Activated CD4-positive, alpha-beta T cell treated with anti-CD3 and anti-CD28 coated beads for 48 hours (primary cell): ENCODE data around the gene LCE5A.
"Not testable (repeated sequence)": the region's sequence is repeated elsewhere in the genome, so short reads cannot be mapped to it uniquely, and the experiment has no call there.

Source experiments
- DNase-seq: peaks from one replicate; pipeline ENCODE4 v3.0.0-alpha.2; 2020

Gene LCE5A

DNA sequence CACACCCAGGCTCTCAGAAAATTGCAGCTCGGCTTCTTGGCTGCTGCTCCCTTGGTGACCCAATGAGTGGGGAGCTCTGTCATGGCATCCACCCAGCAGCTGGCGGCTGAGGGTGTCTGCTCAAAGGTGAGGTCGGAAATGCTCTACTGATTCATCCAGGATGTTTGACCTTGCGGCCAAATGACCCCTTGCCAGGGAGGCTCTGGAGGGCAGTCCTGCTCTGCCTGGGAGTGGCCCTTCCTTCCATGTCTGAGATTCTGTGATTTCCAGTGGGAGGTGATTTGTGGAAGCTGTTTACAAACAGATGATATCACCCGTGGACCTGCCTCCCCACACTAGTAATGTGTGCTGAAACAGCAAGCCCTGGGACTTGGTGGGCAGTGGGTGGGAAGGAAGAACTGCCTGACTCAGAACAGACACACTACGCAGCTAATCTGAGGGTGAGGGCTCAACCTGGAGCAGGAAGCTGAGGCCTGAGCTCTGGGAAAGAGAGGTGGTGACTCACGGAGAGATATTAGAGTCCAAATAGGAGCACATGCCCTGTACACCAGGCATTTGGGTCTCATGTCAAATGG lies 6.7 kb downstream of the LCE5A start:
- DNase-seq, result no peak

DNA sequence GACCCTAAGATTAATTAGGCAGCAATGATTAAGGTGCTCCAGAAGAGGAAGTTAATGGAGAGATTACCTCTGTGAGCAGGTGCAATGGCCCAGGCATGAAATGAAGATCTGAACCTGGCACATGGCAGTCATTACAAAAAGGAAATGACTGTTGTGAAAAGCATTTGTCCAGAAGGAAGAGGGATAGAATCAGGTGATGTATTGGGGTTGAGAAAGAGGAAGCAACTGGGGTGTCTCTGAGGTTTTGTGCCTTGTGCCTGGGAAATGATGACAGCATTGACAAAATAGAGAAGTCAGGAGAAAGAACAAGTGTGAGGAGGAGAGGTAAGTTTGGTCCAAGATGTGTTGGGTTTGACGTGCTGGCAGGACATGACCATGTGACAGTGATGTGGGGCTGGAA lies 9.2 kb downstream of the LCE5A start:
- DNase-seq, result no peak

DNA sequence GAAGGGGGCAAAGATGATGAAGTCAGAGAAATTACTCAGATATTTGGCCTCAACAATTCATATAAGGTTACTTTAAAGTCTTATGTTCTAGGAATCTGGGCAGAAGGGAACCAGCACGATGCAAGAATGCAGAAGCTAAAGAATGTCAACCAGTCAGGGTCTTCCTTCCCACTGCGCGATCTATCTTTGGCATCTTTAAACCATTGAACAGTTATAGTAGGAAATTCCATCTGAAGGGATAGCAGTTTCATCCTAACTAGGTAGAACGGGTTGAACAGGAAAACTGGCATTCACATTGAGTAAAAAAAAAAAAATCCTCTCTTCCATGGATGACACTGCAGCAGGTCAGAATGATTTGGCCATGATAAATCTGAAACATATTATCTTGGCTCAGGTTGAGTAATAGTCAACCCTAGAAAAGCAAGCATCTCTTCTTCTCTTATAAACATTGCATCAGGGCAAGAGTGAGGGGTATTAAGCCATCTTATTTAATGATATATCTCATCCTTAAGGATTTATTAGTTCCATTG lies 10.0 kb downstream of the LCE5A start:
- no peak for DNase-seq

DNA sequence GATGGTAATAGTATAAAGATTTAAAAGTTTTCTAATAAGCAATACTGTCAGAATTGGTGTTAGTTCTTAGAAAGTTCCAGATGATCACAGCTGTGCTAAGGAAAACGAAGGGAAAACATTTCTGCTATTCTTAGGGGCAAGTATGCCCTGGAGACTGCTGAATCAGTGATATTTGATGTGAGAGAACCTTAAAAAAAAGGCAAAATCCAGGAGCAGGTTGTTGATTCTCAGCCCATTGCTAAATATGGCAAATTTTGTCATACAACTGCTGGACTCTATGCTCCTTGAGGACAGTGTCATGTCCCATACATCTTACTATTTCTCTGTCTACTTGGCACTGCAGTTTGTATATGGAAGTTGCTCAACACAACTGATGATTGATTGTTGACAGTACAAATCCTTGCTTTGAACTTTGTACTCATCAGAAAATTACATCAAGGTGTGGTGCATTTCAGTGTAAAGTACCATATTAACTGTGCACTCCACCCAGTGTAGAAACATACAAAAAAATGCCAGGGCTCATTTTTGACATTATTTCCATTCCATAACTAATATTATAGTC lies 14.6 kb downstream of the LCE5A start:
- no peak for DNase-seq

DNA sequence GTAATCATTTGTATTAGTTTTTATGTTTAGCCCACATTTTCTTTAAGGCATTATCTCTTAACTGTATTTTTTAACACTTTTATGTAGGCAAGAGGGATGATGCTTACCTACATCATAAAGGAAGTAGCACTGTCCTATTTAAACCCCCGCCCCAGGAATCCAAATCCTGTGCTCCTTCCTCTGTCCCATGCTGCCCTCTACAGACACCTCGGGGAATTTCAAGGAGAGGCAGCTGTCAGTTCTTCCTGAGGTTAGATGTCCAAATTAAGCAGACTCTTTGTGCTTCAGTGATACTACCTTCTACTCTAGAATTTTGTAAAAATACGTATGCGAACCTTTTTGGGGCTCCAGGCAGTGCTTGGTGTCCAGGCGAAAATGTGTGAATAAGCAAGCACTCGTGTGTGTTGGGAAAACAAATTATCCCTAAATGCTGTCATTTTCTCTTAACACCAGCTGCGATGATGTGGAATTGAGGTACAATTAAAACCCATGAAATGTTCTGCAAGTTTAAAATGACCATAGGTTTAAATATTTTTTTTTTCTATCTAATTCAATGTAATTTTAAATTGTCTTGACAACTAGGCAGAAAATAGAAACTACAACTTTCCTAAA lies 22.8 kb downstream of the LCE5A start:
- DNase-seq, result peak; percentile 64

DNA sequence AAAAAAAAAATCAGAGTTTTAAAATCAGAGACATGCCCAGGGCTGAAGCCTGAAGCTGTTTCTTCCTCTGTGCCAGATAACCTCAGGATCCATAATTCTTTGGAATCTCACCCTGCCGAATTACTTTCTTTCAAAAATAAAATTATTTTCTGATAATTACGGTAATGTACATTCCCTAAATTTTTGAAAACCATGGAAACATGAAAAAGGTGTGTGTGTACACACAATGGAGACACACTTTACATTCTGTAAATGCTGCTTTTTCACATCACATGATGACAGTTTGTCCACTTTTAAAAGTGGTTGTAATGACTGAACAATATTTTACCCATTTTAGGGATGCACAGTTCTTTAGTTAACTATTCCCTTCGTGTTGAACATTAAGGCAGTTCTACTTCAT lies 25.2 kb downstream of the LCE5A start:
- DNase-seq, result no peak

DNA sequence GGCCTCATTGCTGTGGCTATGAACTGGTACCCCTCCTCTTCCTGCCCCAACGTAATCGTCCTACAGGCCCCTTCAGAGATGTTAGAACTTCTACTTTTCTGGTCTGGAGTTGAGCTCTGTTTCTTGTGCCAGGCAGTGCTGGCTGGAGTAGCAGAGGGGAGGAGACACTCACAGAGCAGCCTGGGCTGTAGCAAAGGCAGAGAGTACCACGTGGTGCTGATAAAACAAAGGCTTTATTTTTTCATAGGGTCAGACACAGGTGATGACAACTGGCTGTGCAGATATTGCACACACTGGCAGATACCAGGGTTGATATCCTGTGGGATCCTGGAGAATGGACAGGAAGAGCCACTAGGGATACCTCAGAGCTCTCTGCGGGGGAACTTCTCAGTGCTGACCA lies 26.9 kb downstream of the LCE5A start:
- no peak for DNase-seq

DNA sequence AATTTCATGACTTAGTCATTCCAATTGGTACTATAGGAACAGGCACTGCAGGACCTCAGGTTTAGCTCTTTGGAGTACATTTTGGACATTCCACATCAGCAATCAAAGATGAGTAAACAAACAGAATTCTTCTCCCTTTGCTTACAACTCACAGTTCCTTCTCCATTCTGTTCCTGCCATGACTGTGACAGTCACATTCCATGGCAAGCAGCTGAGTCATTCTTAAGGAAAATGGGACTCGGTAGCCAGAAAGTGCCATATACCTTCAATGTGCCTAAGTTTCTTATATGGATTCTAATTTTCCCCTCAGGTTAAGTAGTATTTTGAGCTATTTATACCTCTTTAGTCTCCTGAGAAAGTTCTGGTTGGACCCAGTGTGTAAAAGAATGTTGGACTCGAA lies 29.3 kb downstream of the LCE5A start:
- no peak for DNase-seq

DNA sequence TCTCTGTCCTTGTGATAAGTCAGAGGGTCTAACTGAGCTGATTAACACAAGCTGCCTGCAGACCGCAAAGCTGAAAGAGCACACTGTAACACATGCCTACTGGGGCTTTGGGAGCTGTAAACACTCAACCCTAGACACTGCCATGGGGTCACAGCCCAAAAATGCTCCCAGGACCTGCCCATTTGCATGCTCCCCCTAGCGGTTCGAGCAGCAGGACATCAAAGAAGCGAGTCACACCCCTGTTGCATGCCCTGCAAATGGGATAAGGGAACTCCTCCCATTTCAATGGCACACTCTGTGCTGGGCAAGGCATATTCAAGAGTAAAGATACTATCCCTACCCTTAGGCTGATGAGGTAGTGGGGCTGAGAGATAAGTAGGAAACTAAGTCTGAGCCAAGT lies 33.2 kb downstream of the LCE5A start:
- peak; percentile 13 for DNase-seq

DNA sequence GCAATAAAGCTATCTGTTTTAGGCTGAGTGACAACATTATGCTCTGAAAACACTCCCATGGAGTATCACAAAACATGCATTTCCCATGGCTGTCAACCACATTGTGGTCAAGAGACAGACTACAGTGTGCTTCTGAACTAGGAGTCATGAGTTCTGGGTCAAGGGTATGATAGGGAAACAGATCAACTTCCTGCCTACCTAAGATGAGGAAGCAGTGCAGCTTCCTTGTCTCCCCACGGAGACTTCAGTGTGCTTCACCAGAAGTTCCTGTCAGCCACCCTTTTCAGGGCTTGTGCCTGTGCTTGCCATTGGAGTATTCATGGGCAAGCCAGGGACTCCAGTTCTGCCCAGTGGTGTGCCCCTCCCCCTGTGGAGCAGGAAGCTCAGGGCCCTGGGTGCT lies 36.1 kb downstream of the LCE5A start:
- no peak for DNase-seq

DNA sequence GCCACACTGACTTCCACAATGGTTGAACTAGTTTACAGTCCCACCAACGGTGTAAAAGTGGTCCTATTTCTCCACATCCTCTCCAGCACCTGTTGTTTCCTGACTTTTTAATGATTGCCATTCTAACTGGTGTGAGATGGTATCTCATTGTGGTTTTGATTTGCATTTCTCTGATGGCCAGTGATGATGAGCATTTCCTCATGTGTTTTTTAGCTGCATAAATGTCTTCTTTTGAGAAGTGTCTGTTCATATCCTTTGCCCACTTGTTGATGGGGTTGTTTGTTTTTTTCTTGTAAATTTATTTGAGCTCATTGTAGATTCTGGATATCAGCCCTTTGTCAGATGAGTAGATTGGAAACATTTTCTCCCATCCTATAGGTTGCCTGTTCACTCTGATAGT lies 37.8 kb downstream of the LCE5A start:
- DNase-seq, result not testable (repeated sequence)
